Hepatocyte (in vitro differentiated cells): ENCODE measurements around the gene STK17A.

ENCODE experiments used
- EZH2 ChIP-seq: fragments of 200-600 bp; sonication (generic); IDR thresholded peaks from 2 replicates; pipeline ENCODE4 v1.6.1; 2016; ENCODE audit warnings: antibody characterized with exemption, mild to moderate bottlenecking, borderline replicate concordance
- EZH2phosphoT487 ChIP-seq: fragments of 200-600 bp; sonication (generic); IDR thresholded peaks from one replicate; pipeline ENCODE4 v1.6.1; 2018; ENCODE audit warnings: antibody characterized with exemption, mild to moderate bottlenecking, low read depth, moderate library complexity; ENCODE audit not compliant: unreplicated experiment, severe bottlenecking
- TF ChIP-seq, protein P1 (sequence below): fragments of 200-600 bp; sonication (generic); IDR thresholded peaks from 2 replicates; pipeline ENCODE4 v1.5.1; 2016; ENCODE audit warnings: antibody characterized with exemption, mild to moderate bottlenecking; ENCODE audit not compliant: poor library complexity

GRCh38 chr7:43612128-43612527 lies 29.2 kb downstream of the STK17A start:
- TF ChIP-seq, protein P1, sequence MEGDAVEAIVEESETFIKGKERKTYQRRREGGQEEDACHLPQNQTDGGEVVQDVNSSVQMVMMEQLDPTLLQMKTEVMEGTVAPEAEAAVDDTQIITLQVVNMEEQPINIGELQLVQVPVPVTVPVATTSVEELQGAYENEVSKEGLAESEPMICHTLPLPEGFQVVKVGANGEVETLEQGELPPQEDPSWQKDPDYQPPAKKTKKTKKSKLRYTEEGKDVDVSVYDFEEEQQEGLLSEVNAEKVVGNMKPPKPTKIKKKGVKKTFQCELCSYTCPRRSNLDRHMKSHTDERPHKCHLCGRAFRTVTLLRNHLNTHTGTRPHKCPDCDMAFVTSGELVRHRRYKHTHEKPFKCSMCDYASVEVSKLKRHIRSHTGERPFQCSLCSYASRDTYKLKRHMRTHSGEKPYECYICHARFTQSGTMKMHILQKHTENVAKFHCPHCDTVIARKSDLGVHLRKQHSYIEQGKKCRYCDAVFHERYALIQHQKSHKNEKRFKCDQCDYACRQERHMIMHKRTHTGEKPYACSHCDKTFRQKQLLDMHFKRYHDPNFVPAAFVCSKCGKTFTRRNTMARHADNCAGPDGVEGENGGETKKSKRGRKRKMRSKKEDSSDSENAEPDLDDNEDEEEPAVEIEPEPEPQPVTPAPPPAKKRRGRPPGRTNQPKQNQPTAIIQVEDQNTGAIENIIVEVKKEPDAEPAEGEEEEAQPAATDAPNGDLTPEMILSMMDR, result no peak
- TF ChIP-seq EZH2, result no peak
- no peak for TF ChIP-seq EZH2phosphoT487
